WTC11 (cell line): ENCODE measurements around the gene HTR3A. TPM values are rescaled to one million over a fixed set of nuclear protein-coding genes. Genes with fewer than 3 reads are reported as not detected.

Experiments used
- ATAC-seq: fragments of 200-7000 bp; cut with Tn5 transposase; 2 replicates; pipeline ENCODE4 v1.10.0; 2021; ENCODE audit warnings: mild to moderate bottlenecking, moderate library complexity
- CTCF ChIA-PET: fragments of 300-600 bp; sonication (Branson Sonifier 250); formaldehyde crosslinking; loops from one replicate; lab custom pipeline; 2021; ENCODE audit warnings: antibody characterized with exemption; lab: Charles Lee
- POLR2A ChIA-PET: fragments of 350-600 bp; sonication (Branson Sonifier 250); formaldehyde crosslinking; loops from one replicate; lab custom pipeline; 2021; ENCODE audit warnings: antibody characterized with exemption; lab: Charles Lee
- DNase-seq: peaks from one replicate; pipeline ENCODE4 v3.0.0; 2021; ENCODE audit warnings: low spot score
- H3K27ac Mint-ChIP-seq: 2 replicates; pipeline ENCODE4 v1.8.0; 2021; ENCODE audit warnings: mixed read lengths
- H3K27me3 Mint-ChIP-seq: 2 replicates; pipeline ENCODE4 v1.8.0; 2021; ENCODE audit warnings: low read depth, mild to moderate bottlenecking, moderate library complexity, mixed read lengths
- H3K36me3 Mint-ChIP-seq: 2 replicates; pipeline ENCODE4 v1.8.0; 2021; ENCODE audit warnings: mixed read lengths
- H3K4me1 Mint-ChIP-seq: 2 replicates; pipeline ENCODE4 v1.8.0; 2022; ENCODE audit warnings: mixed read lengths
- H3K4me3 Mint-ChIP-seq: 2 replicates; pipeline ENCODE4 v1.8.0; 2021; ENCODE audit warnings: mild to moderate bottlenecking, moderate library complexity, mixed read lengths
- H3K9me3 Mint-ChIP-seq: 2 replicates; pipeline ENCODE4 v1.8.0; 2021; ENCODE audit warnings: mixed read lengths
- ATF1 ChIP-seq: sonication (generic); formaldehyde crosslinking; IDR thresholded peaks from 2 replicates; pipeline ENCODE4 v1.8.1; 2023; ENCODE audit warnings: mild to moderate bottlenecking, moderate library complexity, missing genetic modification reagents
- FOXJ3 ChIP-seq: sonication (generic); formaldehyde crosslinking; IDR thresholded peaks from 2 replicates; pipeline ENCODE4 v1.9.0; 2021; ENCODE audit warnings: missing genetic modification reagents, mild to moderate bottlenecking, borderline replicate concordance
- JAZF1 ChIP-seq: fragments of 250-450 bp; sonication (Bioruptor Pico); IDR thresholded peaks from 2 replicates; pipeline ENCODE4 v1.9.0; 2021; ENCODE audit warnings: moderate library complexity, mild to moderate bottlenecking, inconsistent platforms
- NFATC4 ChIP-seq: fragments of 250-450 bp; sonication (Bioruptor Pico); IDR thresholded peaks from 2 replicates; pipeline ENCODE4 v1.9.0; 2021; ENCODE audit warnings: mild to moderate bottlenecking
- NFE2L1 ChIP-seq: sonication (generic); formaldehyde crosslinking; IDR thresholded peaks from 2 replicates; pipeline ENCODE4 v1.8.1; 2023; ENCODE audit warnings: missing genetic modification reagents
- SOX15 ChIP-seq: fragments of 250-450 bp; sonication (Bioruptor Pico); IDR thresholded peaks from 2 replicates; pipeline ENCODE4 v1.9.0; 2021; ENCODE audit warnings: mild to moderate bottlenecking
- ZNF263 ChIP-seq: sonication (generic); formaldehyde crosslinking; IDR thresholded peaks from 2 replicates; pipeline ENCODE4 v1.8.1; 2022; ENCODE audit warnings: low read depth, mild to moderate bottlenecking, moderate library complexity, missing genetic modification reagents
- ZNF317 ChIP-seq: sonication (generic); formaldehyde crosslinking; IDR thresholded peaks from 2 replicates; pipeline ENCODE4 v1.8.1; 2023; ENCODE audit warnings: low read depth, mild to moderate bottlenecking, moderate library complexity, missing genetic modification reagents, borderline replicate concordance
- total RNA-seq: library from RNA; stranded (reverse); gene quantifications from 3 replicates; pipeline ENCODE4 v1.2.3, GENCODE V29; 2021
- TF ChIP-seq, protein P1 (sequence below): sonication (generic); formaldehyde crosslinking; IDR thresholded peaks from 2 replicates; pipeline ENCODE4 v1.8.1; 2022; ENCODE audit warnings: missing genetic modification reagents, borderline replicate concordance
- TF ChIP-seq, protein P2 (sequence below): sonication (generic); formaldehyde crosslinking; conservative IDR thresholded peaks from 2 replicates; pipeline ENCODE4 v1.8.1; 2022; ENCODE audit warnings: mild to moderate bottlenecking, missing genetic modification reagents
- TF ChIP-seq, protein P3 (sequence below): sonication (generic); formaldehyde crosslinking; IDR thresholded peaks from 2 replicates; pipeline ENCODE4 v1.8.1; 2022; ENCODE audit warnings: mild to moderate bottlenecking, missing genetic modification reagents, moderate library complexity, borderline replicate concordance
- TF ChIP-seq, protein P4 (sequence below): fragments of 250-450 bp; sonication (Bioruptor Pico); IDR thresholded peaks from 2 replicates; pipeline ENCODE4 v1.9.0; 2021; ENCODE audit warnings: moderate library complexity, mild to moderate bottlenecking, inconsistent platforms, borderline replicate concordance
- TF ChIP-seq, protein P5 (sequence below): sonication (generic); formaldehyde crosslinking; IDR thresholded peaks from 2 replicates; pipeline ENCODE4 v1.8.1; 2023; ENCODE audit warnings: mild to moderate bottlenecking, missing genetic modification reagents, moderate library complexity
- TF ChIP-seq, protein P6 (sequence below): fragments of 250-450 bp; sonication (Bioruptor Pico); IDR thresholded peaks from 2 replicates; pipeline ENCODE4 v1.9.0; 2021; ENCODE audit warnings: mild to moderate bottlenecking
- TF ChIP-seq, protein P7 (sequence below): sonication (generic); formaldehyde crosslinking; conservative IDR thresholded peaks from 2 replicates; pipeline ENCODE4 v1.8.1; 2023; ENCODE audit warnings: mild to moderate bottlenecking, low read depth, missing genetic modification reagents, moderate library complexity
- TF ChIP-seq, protein P8 (sequence below): sonication (generic); formaldehyde crosslinking; IDR thresholded peaks from 2 replicates; pipeline ENCODE4 v1.8.0; 2022; ENCODE audit warnings: mild to moderate bottlenecking, missing genetic modification reagents
- TF ChIP-seq, protein P9 (sequence below): sonication (generic); formaldehyde crosslinking; IDR thresholded peaks from 2 replicates; pipeline ENCODE4 v1.8.0; 2023; ENCODE audit warnings: missing genetic modification reagents

The HTR3A gene
- total RNA-seq, 1 experiment from 2014 or later, result 4.1 TPM

DNA sequence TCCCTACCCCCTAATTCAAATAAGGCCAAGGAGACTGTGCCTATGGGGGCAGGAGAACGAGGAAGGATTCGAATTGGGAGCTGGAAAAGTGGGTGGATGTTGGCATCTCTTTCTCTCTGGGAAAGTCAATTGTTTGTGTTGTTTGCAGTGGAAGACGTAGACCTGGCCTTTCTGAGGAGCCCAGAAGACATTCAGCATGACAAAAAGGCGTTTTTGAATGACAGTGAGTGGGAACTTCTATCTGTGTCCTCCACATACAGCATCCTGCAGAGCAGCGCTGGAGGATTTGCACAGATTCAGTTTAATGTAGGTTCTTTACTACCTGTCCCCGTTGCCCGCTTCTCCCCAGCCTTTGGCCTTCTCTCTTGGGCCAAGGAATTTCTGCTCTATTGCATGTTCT is 42.1 kb upstream of the HTR3A start:
- POLR2A ChIA-PET, result no interaction called here
- Mint-ChIP-seq H3K27ac (peak overlapping the region; percentile 54), H3K9me3 (peaks cover 10% of the 10 kb centered on the region), H3K27me3 (no peaks in the 10 kb centered on the region), H3K4me1 (peaks cover 22% of the 10 kb centered on the region), H3K4me3 (no peak overlapping the region), H3K36me3 (no peaks in the 10 kb centered on the region)
- CTCF ChIA-PET, result interaction anchor here (1.0 kb wide), 1 partner anchor 26 kb away, joined by 3 read pairs; no protein-coding TSS in a partner anchor
- TF ChIP-seq, protein P1, sequence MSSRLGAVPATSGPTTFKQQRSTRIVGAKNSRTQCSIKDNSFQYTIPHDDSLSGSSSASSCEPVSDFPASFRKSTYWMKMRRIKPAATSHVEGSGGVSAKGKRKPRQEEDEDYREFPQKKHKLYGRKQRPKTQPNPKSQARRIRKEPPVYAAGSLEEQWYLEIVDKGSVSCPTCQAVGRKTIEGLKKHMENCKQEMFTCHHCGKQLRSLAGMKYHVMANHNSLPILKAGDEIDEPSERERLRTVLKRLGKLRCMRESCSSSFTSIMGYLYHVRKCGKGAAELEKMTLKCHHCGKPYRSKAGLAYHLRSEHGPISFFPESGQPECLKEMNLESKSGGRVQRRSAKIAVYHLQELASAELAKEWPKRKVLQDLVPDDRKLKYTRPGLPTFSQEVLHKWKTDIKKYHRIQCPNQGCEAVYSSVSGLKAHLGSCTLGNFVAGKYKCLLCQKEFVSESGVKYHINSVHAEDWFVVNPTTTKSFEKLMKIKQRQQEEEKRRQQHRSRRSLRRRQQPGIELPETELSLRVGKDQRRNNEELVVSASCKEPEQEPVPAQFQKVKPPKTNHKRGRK (CRISPR knock-in tag), result no peak
- TF ChIP-seq ATF1 (CRISPR knock-in tag), result no peak
- TF ChIP-seq, protein P2, sequence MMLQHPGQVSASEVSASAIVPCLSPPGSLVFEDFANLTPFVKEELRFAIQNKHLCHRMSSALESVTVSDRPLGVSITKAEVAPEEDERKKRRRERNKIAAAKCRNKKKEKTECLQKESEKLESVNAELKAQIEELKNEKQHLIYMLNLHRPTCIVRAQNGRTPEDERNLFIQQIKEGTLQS, result no peak
- TF ChIP-seq NFATC4 (CRISPR knock-in tag), result no peak
- TF ChIP-seq ZNF263 (CRISPR knock-in tag), result no peak
- no peak for TF ChIP-seq JAZF1 (CRISPR knock-in tag)
- TF ChIP-seq, protein P3, sequence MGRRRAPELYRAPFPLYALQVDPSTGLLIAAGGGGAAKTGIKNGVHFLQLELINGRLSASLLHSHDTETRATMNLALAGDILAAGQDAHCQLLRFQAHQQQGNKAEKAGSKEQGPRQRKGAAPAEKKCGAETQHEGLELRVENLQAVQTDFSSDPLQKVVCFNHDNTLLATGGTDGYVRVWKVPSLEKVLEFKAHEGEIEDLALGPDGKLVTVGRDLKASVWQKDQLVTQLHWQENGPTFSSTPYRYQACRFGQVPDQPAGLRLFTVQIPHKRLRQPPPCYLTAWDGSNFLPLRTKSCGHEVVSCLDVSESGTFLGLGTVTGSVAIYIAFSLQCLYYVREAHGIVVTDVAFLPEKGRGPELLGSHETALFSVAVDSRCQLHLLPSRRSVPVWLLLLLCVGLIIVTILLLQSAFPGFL, result no peak
- TF ChIP-seq, protein P4, sequence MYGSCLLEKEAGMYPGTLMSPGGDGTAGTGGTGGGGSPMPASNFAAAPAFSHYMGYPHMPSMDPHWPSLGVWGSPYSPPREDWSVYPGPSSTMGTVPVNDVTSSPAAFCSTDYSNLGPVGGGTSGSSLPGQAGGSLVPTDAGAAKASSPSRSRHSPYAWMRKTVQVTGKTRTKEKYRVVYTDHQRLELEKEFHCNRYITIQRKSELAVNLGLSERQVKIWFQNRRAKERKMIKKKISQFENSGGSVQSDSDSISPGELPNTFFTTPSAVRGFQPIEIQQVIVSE (CRISPR knock-in tag), result no peak
- TF ChIP-seq, protein P5, sequence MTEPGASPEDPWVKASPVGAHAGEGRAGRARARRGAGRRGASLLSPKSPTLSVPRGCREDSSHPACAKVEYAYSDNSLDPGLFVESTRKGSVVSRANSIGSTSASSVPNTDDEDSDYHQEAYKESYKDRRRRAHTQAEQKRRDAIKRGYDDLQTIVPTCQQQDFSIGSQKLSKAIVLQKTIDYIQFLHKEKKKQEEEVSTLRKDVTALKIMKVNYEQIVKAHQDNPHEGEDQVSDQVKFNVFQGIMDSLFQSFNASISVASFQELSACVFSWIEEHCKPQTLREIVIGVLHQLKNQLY, result no peak
- no peak for TF ChIP-seq NFE2L1
- TF ChIP-seq, protein P6, sequence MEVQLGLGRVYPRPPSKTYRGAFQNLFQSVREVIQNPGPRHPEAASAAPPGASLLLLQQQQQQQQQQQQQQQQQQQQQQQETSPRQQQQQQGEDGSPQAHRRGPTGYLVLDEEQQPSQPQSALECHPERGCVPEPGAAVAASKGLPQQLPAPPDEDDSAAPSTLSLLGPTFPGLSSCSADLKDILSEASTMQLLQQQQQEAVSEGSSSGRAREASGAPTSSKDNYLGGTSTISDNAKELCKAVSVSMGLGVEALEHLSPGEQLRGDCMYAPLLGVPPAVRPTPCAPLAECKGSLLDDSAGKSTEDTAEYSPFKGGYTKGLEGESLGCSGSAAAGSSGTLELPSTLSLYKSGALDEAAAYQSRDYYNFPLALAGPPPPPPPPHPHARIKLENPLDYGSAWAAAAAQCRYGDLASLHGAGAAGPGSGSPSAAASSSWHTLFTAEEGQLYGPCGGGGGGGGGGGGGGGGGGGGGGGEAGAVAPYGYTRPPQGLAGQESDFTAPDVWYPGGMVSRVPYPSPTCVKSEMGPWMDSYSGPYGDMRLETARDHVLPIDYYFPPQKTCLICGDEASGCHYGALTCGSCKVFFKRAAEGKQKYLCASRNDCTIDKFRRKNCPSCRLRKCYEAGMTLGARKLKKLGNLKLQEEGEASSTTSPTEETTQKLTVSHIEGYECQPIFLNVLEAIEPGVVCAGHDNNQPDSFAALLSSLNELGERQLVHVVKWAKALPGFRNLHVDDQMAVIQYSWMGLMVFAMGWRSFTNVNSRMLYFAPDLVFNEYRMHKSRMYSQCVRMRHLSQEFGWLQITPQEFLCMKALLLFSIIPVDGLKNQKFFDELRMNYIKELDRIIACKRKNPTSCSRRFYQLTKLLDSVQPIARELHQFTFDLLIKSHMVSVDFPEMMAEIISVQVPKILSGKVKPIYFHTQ (CRISPR knock-in tag), result no peak
- TF ChIP-seq ZNF317 (CRISPR knock-in tag), result no peak
- TF ChIP-seq, protein P7, sequence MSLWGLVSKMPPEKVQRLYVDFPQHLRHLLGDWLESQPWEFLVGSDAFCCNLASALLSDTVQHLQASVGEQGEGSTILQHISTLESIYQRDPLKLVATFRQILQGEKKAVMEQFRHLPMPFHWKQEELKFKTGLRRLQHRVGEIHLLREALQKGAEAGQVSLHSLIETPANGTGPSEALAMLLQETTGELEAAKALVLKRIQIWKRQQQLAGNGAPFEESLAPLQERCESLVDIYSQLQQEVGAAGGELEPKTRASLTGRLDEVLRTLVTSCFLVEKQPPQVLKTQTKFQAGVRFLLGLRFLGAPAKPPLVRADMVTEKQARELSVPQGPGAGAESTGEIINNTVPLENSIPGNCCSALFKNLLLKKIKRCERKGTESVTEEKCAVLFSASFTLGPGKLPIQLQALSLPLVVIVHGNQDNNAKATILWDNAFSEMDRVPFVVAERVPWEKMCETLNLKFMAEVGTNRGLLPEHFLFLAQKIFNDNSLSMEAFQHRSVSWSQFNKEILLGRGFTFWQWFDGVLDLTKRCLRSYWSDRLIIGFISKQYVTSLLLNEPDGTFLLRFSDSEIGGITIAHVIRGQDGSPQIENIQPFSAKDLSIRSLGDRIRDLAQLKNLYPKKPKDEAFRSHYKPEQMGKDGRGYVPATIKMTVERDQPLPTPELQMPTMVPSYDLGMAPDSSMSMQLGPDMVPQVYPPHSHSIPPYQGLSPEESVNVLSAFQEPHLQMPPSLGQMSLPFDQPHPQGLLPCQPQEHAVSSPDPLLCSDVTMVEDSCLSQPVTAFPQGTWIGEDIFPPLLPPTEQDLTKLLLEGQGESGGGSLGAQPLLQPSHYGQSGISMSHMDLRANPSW (CRISPR knock-in tag), result no peak
- TF ChIP-seq FOXJ3, result no peak
- no peak for TF ChIP-seq SOX15 (CRISPR knock-in tag)
- TF ChIP-seq, protein P8, sequence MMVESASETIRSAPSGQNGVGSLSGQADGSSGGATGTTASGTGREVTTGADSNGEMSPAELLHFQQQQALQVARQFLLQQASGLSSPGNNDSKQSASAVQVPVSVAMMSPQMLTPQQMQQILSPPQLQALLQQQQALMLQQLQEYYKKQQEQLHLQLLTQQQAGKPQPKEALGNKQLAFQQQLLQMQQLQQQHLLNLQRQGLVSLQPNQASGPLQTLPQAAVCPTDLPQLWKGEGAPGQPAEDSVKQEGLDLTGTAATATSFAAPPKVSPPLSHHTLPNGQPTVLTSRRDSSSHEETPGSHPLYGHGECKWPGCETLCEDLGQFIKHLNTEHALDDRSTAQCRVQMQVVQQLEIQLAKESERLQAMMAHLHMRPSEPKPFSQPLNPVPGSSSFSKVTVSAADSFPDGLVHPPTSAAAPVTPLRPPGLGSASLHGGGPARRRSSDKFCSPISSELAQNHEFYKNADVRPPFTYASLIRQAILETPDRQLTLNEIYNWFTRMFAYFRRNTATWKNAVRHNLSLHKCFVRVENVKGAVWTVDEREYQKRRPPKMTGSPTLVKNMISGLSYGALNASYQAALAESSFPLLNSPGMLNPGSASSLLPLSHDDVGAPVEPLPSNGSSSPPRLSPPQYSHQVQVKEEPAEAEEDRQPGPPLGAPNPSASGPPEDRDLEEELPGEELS (CRISPR knock-in tag), result no peak
- TF ChIP-seq, protein P9, sequence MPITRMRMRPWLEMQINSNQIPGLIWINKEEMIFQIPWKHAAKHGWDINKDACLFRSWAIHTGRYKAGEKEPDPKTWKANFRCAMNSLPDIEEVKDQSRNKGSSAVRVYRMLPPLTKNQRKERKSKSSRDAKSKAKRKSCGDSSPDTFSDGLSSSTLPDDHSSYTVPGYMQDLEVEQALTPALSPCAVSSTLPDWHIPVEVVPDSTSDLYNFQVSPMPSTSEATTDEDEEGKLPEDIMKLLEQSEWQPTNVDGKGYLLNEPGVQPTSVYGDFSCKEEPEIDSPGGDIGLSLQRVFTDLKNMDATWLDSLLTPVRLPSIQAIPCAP, result no peak
- ATAC-seq, result peak; percentile 87
- DNase-seq, result no peak
